GM12873 (cell line): ENCODE data around the gene MARVELD1.

Source experiments
- TF ChIP-seq, protein P1 (sequence below): IDR thresholded peaks from 2 replicates; pipeline ENCODE4 v1.5.1; 2012; ENCODE audit warnings: low read depth, mild to moderate bottlenecking, moderate library complexity, low read length, control low read depth; ENCODE audit not compliant: insufficient read depth; ENCODE audit errors: missing control alignments

MARVELD1 gene

DNA sequence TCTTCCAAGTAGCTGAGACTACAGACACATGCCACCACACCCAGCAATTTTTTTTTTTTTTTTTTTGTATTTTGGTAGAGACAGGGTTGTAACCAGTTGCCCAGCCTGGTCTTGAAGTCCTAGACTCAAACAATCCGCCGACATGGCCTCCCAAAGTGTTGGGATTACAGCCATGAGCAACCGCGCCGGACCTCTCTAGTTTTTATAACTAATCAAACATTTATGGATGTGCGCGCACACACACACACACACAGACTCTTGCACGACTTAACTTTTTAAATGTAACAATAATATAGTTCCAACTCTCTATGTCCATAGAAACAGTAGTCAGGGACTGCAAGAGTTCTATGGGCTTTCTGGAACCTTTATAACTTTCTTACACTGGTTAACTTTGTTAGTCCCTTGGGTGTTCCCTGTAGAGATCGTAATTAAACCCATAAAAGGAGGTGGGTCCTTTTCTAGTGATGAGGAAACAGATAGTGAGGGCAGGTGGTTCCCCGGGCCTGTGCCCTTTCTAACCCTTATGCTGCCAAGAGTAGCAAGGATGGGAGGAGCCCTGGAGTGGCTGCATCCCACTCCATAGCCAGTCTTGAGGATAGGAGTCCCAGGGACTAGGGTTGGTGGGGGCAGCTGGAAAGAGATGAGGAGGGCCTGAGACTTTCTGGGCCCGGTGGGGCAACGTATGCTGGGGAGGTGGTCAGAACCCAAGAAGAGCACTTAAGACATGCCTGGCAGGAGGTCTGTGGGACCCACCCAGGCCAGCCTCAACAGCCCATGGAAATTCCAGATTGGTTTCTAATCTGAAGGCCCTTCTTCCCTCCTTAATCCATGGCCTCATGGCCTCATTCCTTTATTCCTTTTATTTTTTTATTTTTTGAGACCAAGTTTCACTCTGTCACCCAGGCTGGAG is 8.6 kb downstream of the MARVELD1 start:
- TF ChIP-seq, protein P1, sequence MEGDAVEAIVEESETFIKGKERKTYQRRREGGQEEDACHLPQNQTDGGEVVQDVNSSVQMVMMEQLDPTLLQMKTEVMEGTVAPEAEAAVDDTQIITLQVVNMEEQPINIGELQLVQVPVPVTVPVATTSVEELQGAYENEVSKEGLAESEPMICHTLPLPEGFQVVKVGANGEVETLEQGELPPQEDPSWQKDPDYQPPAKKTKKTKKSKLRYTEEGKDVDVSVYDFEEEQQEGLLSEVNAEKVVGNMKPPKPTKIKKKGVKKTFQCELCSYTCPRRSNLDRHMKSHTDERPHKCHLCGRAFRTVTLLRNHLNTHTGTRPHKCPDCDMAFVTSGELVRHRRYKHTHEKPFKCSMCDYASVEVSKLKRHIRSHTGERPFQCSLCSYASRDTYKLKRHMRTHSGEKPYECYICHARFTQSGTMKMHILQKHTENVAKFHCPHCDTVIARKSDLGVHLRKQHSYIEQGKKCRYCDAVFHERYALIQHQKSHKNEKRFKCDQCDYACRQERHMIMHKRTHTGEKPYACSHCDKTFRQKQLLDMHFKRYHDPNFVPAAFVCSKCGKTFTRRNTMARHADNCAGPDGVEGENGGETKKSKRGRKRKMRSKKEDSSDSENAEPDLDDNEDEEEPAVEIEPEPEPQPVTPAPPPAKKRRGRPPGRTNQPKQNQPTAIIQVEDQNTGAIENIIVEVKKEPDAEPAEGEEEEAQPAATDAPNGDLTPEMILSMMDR, result no peak

DNA sequence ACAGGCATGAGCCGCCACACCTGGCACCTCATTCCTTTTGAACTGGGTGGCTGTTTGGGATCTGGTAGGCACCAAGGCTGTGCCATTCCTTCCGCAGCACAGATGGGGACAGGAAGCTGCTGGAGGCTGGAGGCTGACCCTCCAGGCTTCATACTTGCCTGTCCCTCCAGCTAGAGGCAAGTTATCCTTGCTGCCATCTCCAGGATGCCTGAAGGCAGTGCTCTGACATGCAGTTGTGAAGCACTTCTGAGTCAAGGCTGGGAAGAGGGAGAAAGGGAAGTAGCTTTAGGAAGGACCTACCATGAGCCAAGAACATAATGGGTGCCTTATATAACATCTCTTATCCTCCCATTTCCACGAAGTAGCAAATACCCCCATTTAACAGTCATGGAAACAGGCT is 9.5 kb downstream of the MARVELD1 start:
- TF ChIP-seq, protein P1, result no peak

DNA sequence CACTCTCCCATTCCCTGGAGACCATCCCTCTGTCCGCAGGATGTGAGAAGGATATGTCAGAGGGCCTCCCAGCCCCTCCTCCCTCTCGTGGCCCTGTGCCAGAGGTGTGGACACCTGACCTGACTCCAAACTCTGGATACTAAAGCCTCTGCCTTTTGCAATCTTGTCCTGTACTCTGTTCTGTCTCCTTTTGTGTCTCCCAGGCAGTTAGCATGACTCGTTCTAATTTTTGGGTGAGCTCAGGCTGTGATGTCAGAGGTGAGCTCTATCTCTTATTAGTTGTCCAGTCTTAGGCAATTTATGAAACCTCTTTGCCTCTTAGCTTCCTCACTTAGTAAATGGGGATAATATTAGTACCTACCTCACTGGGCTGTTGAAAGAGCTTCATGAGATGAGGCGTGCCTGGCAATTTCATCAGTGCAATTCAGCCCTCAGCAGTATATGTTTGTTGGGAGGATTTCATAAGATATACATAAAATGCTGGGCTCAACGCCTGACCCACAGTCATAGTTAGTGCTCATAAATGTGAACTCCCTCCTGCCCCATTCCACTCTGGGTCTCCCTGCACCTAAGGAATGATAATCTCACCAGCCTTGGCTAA is 10.9 kb downstream of the MARVELD1 start:
- TF ChIP-seq, protein P1, result no peak

DNA sequence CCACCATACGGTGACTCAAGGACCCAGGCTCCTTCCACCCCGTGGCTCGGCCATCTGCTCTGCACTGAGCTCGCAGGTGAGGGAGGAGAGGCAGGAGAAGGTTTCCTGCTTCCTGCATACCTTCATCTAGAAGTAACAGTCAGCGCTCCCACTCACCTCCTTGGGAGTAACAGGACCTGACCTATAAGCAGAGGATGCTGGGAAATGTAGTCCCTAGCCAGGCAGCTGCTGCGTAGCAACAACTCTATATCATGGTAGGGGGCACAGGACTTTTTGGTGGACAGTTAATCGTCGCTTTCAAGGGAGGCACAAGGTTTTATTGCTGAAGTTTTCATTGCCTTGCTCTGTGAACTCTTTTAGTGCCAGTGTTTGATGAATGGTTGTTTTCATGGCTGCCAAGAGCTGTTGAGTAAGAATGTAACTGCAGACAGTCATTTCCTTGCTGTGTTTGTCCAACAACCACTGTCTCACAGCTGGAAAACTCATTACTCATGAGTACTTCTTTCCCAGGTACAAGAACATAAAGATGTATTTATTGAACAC is 13.2 kb downstream of the MARVELD1 start:
- TF ChIP-seq, protein P1, result no peak

DNA sequence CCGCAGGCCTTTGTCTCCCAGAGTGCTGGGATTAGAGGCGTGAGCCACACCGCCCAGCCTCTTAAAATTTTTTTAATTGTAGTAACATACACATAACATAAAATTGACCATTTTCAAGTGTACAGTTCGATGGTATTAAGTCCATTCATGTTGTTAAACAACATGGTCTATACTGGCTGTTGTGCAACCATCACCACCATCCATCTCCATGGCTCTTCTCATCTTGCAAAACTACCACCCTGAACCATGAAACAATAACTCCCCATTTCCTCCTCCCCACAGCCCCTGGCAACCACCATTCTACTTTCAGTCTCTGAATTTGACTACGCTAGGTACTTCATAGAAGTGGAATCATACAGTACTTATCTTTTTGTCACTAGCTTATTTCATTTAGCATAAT is 15.5 kb downstream of the MARVELD1 start:
- TF ChIP-seq, protein P1, result no peak

DNA sequence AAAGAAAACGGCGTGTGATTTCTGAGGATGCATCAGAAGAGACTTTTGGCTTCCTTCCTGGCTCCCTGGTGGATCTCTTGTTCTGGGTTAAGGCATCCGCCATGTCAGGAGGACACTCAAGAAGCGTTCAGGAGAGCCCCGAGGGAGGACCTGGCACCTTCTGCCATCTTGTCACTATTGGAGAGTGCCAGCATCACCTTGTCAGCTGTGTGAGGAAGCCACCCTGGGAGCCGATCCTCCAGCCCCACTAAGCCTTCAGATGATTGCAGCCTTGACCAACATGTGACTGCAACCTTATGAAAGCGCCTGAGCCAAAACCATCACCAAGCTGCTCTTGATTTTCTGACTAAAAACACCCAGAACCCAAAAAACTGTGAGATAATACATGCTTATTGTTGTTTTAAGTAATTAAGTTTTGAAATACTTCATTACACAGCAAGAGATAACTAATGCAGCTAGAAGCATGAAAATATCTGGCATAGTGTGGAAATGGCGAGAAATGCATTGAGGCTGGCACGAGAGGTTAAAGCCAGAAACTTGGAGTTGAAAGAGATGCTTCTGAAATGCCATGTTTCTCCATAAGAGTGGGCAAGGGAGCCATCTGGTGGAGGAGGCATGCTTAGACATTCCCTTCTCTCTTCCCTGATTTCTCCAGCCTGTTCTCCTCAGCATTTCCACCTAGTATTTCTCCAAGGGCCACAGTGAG is 18.0 kb downstream of the MARVELD1 start:
- TF ChIP-seq, protein P1, result peak; percentile 90

DNA sequence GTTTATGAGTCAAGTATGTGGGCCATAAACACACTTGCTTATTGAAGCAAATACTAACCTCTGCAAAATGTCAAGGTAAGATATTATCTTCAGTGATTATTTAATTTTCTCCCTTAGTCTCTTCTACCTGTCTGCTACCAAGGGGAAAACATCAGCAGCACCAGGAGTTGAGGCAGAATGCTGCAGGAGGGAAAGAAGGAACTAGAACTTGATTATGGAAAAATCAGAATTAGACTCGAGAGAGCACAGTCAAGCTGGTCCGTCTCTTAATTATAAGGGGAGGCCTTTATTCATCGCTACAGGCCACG is 18.5 kb downstream of the MARVELD1 start:
- TF ChIP-seq, protein P1, result no peak
